ENCODE measurements around the gene TEX101.

The TEX101 gene

GRCh38 chr19:43463381-43464133, 48.9 kb downstream of the TEX101 start (continued):
- TF ChIP-seq, protein P1, sequence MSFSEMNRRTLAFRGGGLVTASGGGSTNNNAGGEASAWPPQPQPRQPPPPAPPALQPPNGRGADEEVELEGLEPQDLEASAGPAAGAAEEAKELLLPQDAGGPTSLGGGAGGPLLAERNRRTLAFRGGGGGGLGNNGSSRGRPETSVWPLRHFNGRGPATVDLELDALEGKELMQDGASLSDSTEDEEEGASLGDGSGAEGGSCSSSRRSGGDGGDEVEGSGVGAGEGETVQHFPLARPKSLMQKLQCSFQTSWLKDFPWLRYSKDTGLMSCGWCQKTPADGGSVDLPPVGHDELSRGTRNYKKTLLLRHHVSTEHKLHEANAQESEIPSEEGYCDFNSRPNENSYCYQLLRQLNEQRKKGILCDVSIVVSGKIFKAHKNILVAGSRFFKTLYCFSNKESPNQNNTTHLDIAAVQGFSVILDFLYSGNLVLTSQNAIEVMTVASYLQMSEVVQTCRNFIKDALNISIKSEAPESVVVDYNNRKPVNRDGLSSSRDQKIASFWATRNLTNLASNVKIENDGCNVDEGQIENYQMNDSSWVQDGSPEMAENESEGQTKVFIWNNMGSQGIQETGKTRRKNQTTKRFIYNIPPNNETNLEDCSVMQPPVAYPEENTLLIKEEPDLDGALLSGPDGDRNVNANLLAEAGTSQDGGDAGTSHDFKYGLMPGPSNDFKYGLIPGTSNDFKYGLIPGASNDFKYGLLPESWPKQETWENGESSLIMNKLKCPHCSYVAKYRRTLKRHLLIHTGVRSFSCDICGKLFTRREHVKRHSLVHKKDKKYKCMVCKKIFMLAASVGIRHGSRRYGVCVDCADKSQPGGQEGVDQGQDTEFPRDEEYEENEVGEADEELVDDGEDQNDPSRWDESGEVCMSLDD (tag by site-specific recombination; IDR thresholded peaks at IDR 0.05), result peak; percentile 63
- TF ChIP-seq ZNF561 (tag by site-specific recombination; IDR thresholded peaks at IDR 0.05; ENCODE audit: borderline replicate concordance), result 0 out of 2 replicates have a peak, but pooled peaks have one; percentile 42
- TF ChIP-seq, protein P2, sequence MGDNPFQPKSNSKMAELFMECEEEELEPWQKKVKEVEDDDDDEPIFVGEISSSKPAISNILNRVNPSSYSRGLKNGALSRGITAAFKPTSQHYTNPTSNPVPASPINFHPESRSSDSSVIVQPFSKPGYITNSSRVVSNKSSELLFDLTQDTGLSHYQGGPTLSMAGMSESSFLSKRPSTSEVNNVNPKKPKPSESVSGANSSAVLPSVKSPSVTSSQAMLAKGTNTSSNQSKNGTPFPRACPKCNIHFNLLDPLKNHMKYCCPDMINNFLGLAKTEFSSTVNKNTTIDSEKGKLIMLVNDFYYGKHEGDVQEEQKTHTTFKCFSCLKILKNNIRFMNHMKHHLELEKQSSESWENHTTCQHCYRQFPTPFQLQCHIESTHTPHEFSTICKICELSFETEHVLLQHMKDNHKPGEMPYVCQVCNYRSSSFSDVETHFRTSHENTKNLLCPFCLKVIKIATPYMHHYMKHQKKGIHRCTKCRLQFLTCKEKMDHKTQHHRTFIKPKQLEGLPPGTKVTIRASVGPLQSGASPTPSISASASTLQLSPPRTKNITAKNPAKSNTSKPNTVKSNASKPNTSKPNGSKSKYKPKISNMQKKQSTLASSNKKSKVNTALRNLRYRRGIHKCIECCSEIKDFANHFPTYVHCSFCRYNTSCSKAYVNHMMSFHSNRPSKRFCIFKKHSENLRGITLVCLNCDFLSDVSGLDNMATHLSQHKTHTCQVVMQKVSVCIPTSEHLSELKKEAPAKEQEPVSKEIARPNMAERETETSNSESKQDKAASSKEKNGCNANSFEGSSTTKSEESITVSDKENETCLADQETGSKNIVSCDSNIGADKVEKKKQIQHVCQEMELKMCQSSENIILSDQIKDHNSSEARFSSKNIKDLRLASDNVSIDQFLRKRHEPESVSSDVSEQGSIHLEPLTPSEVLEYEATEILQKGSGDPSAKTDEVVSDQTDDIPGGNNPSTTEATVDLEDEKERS (tag by site-specific recombination; IDR thresholded peaks at IDR 0.05), result 0 out of 2 replicates have a peak, but pooled peaks have one; percentile 38
- no peak for TF ChIP-seq ZSCAN23 (tag by site-specific recombination; IDR thresholded peaks at IDR 0.05)
- no peak for TF ChIP-seq GLI2 (tag by site-specific recombination; IDR thresholded peaks at IDR 0.05; ENCODE audit: borderline replicate concordance, low read depth)
- TF ChIP-seq ZEB2 (tag by site-specific recombination; IDR thresholded peaks at IDR 0.05), result peak; percentile 50; the same call in 1 of the 2 replicates
- peak; percentile 40; the same call in 1 of the 2 replicates for TF ChIP-seq ZNF785 (tag by site-specific recombination; IDR thresholded peaks at IDR 0.05)
- peak; percentile 88 for TF ChIP-seq ZNF600 (tag by site-specific recombination; IDR thresholded peaks at IDR 0.05)
- TF ChIP-seq KLF16 (tag by site-specific recombination; IDR thresholded peaks at IDR 0.05), result peak; percentile 82
- peak; percentile 48; the same call in 1 of the 2 replicates for TF ChIP-seq ZNF660 (tag by site-specific recombination; IDR thresholded peaks at IDR 0.05)
- TF ChIP-seq ZNF645 (tag by site-specific recombination; IDR thresholded peaks at IDR 0.05), result no peak
- TF ChIP-seq ZBTB7A (tag by site-specific recombination; IDR thresholded peaks at IDR 0.05; ENCODE audit: low read depth), result peak; percentile 61; the same call in 1 of the 2 replicates
- no peak for TF ChIP-seq ZNF302 (tag by site-specific recombination; IDR thresholded peaks at IDR 0.05; ENCODE audit: low read depth)
- TF ChIP-seq KLF10 (tag by site-specific recombination; IDR thresholded peaks at IDR 0.05), result peak; percentile 57
- TF ChIP-seq ZNF658 (tag by site-specific recombination; IDR thresholded peaks at IDR 0.05), result no peak
- peak; percentile 99 for TF ChIP-seq KLF8 (tag by site-specific recombination; IDR thresholded peaks at IDR 0.05)
- 0 out of 2 replicates have a peak, but pooled peaks have one; percentile 7 for TF ChIP-seq ZBTB8A (tag by site-specific recombination; IDR thresholded peaks at IDR 0.05)
- TF ChIP-seq ZNF148 (tag by site-specific recombination; IDR thresholded peaks at IDR 0.05; ENCODE audit: borderline replicate concordance), result no peak
- TF ChIP-seq ZNF610 (tag by site-specific recombination; IDR thresholded peaks at IDR 0.05; ENCODE audit: borderline replicate concordance), result peak; percentile 86; the same call in 1 of the 2 replicates
- TF ChIP-seq, protein P3, sequence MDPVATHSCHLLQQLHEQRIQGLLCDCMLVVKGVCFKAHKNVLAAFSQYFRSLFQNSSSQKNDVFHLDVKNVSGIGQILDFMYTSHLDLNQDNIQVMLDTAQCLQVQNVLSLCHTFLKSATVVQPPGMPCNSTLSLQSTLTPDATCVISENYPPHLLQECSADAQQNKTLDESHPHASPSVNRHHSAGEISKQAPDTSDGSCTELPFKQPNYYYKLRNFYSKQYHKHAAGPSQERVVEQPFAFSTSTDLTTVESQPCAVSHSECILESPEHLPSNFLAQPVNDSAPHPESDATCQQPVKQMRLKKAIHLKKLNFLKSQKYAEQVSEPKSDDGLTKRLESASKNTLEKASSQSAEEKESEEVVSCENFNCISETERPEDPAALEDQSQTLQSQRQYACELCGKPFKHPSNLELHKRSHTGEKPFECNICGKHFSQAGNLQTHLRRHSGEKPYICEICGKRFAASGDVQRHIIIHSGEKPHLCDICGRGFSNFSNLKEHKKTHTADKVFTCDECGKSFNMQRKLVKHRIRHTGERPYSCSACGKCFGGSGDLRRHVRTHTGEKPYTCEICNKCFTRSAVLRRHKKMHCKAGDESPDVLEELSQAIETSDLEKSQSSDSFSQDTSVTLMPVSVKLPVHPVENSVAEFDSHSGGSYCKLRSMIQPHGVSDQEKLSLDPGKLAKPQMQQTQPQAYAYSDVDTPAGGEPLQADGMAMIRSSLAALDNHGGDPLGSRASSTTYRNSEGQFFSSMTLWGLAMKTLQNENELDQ (tag by site-specific recombination; IDR thresholded peaks at IDR 0.05; ENCODE audit: low read depth), result no peak
- TF ChIP-seq ZNF324 (tag by site-specific recombination; IDR thresholded peaks at IDR 0.05), result peak; percentile 42; the same call in 1 of the 2 replicates
- TF ChIP-seq ZFP41 (tag by site-specific recombination; IDR thresholded peaks at IDR 0.05; ENCODE audit: borderline replicate concordance), result no peak
- TF ChIP-seq ZFHX2 (tag by site-specific recombination; conservative IDR thresholded peaks at IDR 0.05), result peak; percentile 85
- TF ChIP-seq REPIN1 (tag by site-specific recombination; IDR thresholded peaks at IDR 0.05; ENCODE audit: low read depth), result no peak
- peak; percentile 74 for TF ChIP-seq EGR2 (tag by site-specific recombination; IDR thresholded peaks at IDR 0.05; ENCODE audit: low read depth)
- TF ChIP-seq GLIS2 (tag by site-specific recombination; IDR thresholded peaks at IDR 0.05), result peak; percentile 88

Measured in HEK293 (cell line).